ENCODE measurements around the gene AP2S1.
"Not testable (repeated sequence)": the region's sequence is repeated elsewhere in the genome, so short reads cannot be mapped to it uniquely, and the experiment has no call there.

AP2S1 gene

GRCh38 chr19:46840498-46840942 is 10.1 kb downstream of the AP2S1 start:
- WGBS, 2 experiments (ENCODE audit: insufficient coverage in 2 of 2), result 21 to 38% methylated on average over 9 to 11 of the region's 13 CpGs
- Histone ChIP-seq H3K27ac (ENCODE audit: low read depth, low read length, severe bottlenecking) (no peak overlapping the region), H3K36me3 (ENCODE audit: control insufficient read depth, insufficient read depth, low read length) (peaks cover 77% of the 10 kb centered on the region)

GRCh38 chr19:46839752-46840497 is 10.7 kb downstream of the AP2S1 start:
- H3K27ac ChIP-seq (ENCODE audit: low read depth, low read length, severe bottlenecking), result no peak overlapping the region
- WGBS, 2 experiments (ENCODE audit: insufficient coverage in 2 of 2), result 96 to 99% methylated on average over 6 to 7 of the region's 12 CpGs
- peaks cover 24% of the 10 kb centered on the region for H3K4me1 ChIP-seq (ENCODE audit: control insufficient read depth, insufficient read depth, low read length, poor library complexity, severe bottlenecking)
- no peaks in the 10 kb centered on the region for H3K9me3 ChIP-seq (ENCODE audit: control insufficient read depth, low read length)
- peaks cover 77% of the 10 kb centered on the region for H3K36me3 ChIP-seq (ENCODE audit: control insufficient read depth, insufficient read depth, low read length)
- H3K4me3 ChIP-seq (ENCODE audit: extremely low read depth, insufficient read depth, low read length, poor library complexity, severe bottlenecking), result no peak overlapping the region

More at GRCh38 chr19:46840498-46840942, 10.1 kb downstream of the AP2S1 start:
- no peaks in the 10 kb centered on the region for H3K9me3 ChIP-seq (ENCODE audit: control insufficient read depth, low read length)
- no peak overlapping the region for H3K4me3 ChIP-seq (ENCODE audit: extremely low read depth, insufficient read depth, low read length, poor library complexity, severe bottlenecking)
- peaks cover 24% of the 10 kb centered on the region for H3K4me1 ChIP-seq (ENCODE audit: control insufficient read depth, insufficient read depth, low read length, poor library complexity, severe bottlenecking)

- no peak overlapping the region for H3K4me3 ChIP-seq (ENCODE audit: extremely low read depth, insufficient read depth, low read length, poor library complexity, severe bottlenecking)
- no peak overlapping the region for H3K27ac ChIP-seq (ENCODE audit: low read depth, low read length, severe bottlenecking)
- no peaks in the 10 kb centered on the region for H3K9me3 ChIP-seq (ENCODE audit: control insufficient read depth, low read length)
- whole genome bisulfite sequencing, 2 experiments (ENCODE audit: insufficient coverage in 2 of 2), result 96 to 98% methylated on average over 18 to 20 of the region's 20 CpGs
- peaks cover 12% of the 10 kb centered on the region for H3K4me1 ChIP-seq (ENCODE audit: control insufficient read depth, insufficient read depth, low read length, poor library complexity, severe bottlenecking)
- H3K36me3 ChIP-seq (ENCODE audit: control insufficient read depth, insufficient read depth, low read length), result peaks cover 60% of the 10 kb centered on the region
Measured at GRCh38 chr19:46838160-46838559, 12.5 kb downstream of the AP2S1 start.

- Histone ChIP-seq H3K9me3 (ENCODE audit: control insufficient read depth, low read length) (no peaks in the 10 kb centered on the region), H3K4me1 (ENCODE audit: control insufficient read depth, insufficient read depth, low read length, poor library complexity, severe bottlenecking) (no peaks in the 10 kb centered on the region), H3K4me3 (ENCODE audit: extremely low read depth, insufficient read depth, low read length, poor library complexity, severe bottlenecking) (no peak overlapping the region), H3K36me3 (ENCODE audit: control insufficient read depth, insufficient read depth, low read length) (peaks cover 36% of the 10 kb centered on the region), H3K27ac (ENCODE audit: low read depth, low read length, severe bottlenecking) (no peak overlapping the region)
- WGBS, 2 experiments (ENCODE audit: insufficient coverage in 2 of 2), result 95 to 98% methylated on average over 6 of the region's 6 CpGs
Measured at GRCh38 chr19:46834984-46835383, 15.7 kb downstream of the AP2S1 start.

- Histone ChIP-seq H3K4me1 (ENCODE audit: control insufficient read depth, insufficient read depth, low read length, poor library complexity, severe bottlenecking) (no peaks in the 10 kb centered on the region), H3K36me3 (ENCODE audit: control insufficient read depth, insufficient read depth, low read length) (peaks cover 28% of the 10 kb centered on the region), H3K4me3 (ENCODE audit: extremely low read depth, insufficient read depth, low read length, poor library complexity, severe bottlenecking) (no peak overlapping the region), H3K27ac (ENCODE audit: low read depth, low read length, severe bottlenecking) (no peak overlapping the region), H3K9me3 (ENCODE audit: control insufficient read depth, low read length) (no peaks in the 10 kb centered on the region)
- 79 to 89% methylated on average over 2 to 5 of the region's 5 CpGs for WGBS, 2 experiments (ENCODE audit: insufficient coverage in 2 of 2)
Measured at GRCh38 chr19:46834121-46834520, 16.5 kb downstream of the AP2S1 start.

- Histone ChIP-seq H3K4me3 (ENCODE audit: extremely low read depth, insufficient read depth, low read length, poor library complexity, severe bottlenecking) (no peak overlapping the region), H3K27ac (ENCODE audit: low read depth, low read length, severe bottlenecking) (no peak overlapping the region), H3K36me3 (ENCODE audit: control insufficient read depth, insufficient read depth, low read length) (no peaks in the 10 kb centered on the region), H3K4me1 (ENCODE audit: control insufficient read depth, insufficient read depth, low read length, poor library complexity, severe bottlenecking) (no peaks in the 10 kb centered on the region), H3K9me3 (ENCODE audit: control insufficient read depth, low read length) (no peaks in the 10 kb centered on the region)
- WGBS, 2 experiments (ENCODE audit: insufficient coverage in 2 of 2), result 100% methylated on average over 1 of the region's 2 CpGs
Measured at GRCh38 chr19:46830864-46831263, 19.8 kb downstream of the AP2S1 start.

- no CpG with 5 or more reads among the region's 5 CpGs for WGBS, 2 experiments (ENCODE audit: insufficient coverage in 2 of 2)
- Histone ChIP-seq H3K9me3 (ENCODE audit: control insufficient read depth, low read length) (no peaks in the 10 kb centered on the region), H3K4me1 (ENCODE audit: control insufficient read depth, insufficient read depth, low read length, poor library complexity, severe bottlenecking) (no peaks in the 10 kb centered on the region), H3K36me3 (ENCODE audit: control insufficient read depth, insufficient read depth, low read length) (no peaks in the 10 kb centered on the region), H3K27ac (ENCODE audit: low read depth, low read length, severe bottlenecking) (no peak overlapping the region), H3K4me3 (ENCODE audit: extremely low read depth, insufficient read depth, low read length, poor library complexity, severe bottlenecking) (no peak overlapping the region)
Measured at GRCh38 chr19:46828484-46828883, 22.2 kb downstream of the AP2S1 start.

- 72 to 97% methylated on average over 4 of the region's 5 CpGs for whole genome bisulfite sequencing, 2 experiments (ENCODE audit: insufficient coverage in 2 of 2)
- no peak overlapping the region for H3K27ac ChIP-seq (ENCODE audit: low read depth, low read length, severe bottlenecking)
Measured at GRCh38 chr19:46825731-46826055, 25.0 kb downstream of the AP2S1 start.

GRCh38 chr19:46824890-46825730 is 25.5 kb downstream of the AP2S1 start:
- Histone ChIP-seq H3K4me1 (ENCODE audit: control insufficient read depth, insufficient read depth, low read length, poor library complexity, severe bottlenecking) (no peaks in the 10 kb centered on the region), H3K4me3 (ENCODE audit: extremely low read depth, insufficient read depth, low read length, poor library complexity, severe bottlenecking) (no peak overlapping the region)

More at GRCh38 chr19:46825731-46826055, 25.0 kb downstream of the AP2S1 start:
- H3K4me1 ChIP-seq (ENCODE audit: control insufficient read depth, insufficient read depth, low read length, poor library complexity, severe bottlenecking), result no peaks in the 10 kb centered on the region
- no peak overlapping the region for H3K4me3 ChIP-seq (ENCODE audit: extremely low read depth, insufficient read depth, low read length, poor library complexity, severe bottlenecking)
- H3K36me3 ChIP-seq (ENCODE audit: control insufficient read depth, insufficient read depth, low read length), result no peaks in the 10 kb centered on the region
- H3K9me3 ChIP-seq (ENCODE audit: control insufficient read depth, low read length), result no peaks in the 10 kb centered on the region

GRCh38 chr19:46823049-46823448 is 27.6 kb downstream of the AP2S1 start:
- H3K9me3 ChIP-seq (ENCODE audit: control insufficient read depth, low read length), result no peaks in the 10 kb centered on the region
- no peaks in the 10 kb centered on the region for H3K36me3 ChIP-seq (ENCODE audit: control insufficient read depth, insufficient read depth, low read length)
- no peak overlapping the region for H3K27ac ChIP-seq (ENCODE audit: low read depth, low read length, severe bottlenecking)
- 96 to 97% methylated on average over 3 to 5 of the region's 6 CpGs for WGBS, 2 experiments (ENCODE audit: insufficient coverage in 2 of 2)
- no peak overlapping the region for H3K4me3 ChIP-seq (ENCODE audit: extremely low read depth, insufficient read depth, low read length, poor library complexity, severe bottlenecking)
- H3K4me1 ChIP-seq (ENCODE audit: control insufficient read depth, insufficient read depth, low read length, poor library complexity, severe bottlenecking), result no peaks in the 10 kb centered on the region

More at GRCh38 chr19:46824890-46825730, 25.5 kb downstream of the AP2S1 start:
- 85 to 91% methylated on average over 10 to 17 of the region's 21 CpGs for WGBS, 2 experiments (ENCODE audit: insufficient coverage in 2 of 2)
- no peak overlapping the region for H3K27ac ChIP-seq (ENCODE audit: low read depth, low read length, severe bottlenecking)
- no peaks in the 10 kb centered on the region for H3K9me3 ChIP-seq (ENCODE audit: control insufficient read depth, low read length)
- H3K36me3 ChIP-seq (ENCODE audit: control insufficient read depth, insufficient read depth, low read length), result no peaks in the 10 kb centered on the region

- not testable (repeated sequence) for H3K4me1 ChIP-seq (ENCODE audit: control insufficient read depth, insufficient read depth, low read length, poor library complexity, severe bottlenecking); H3K36me3 ChIP-seq (ENCODE audit: control insufficient read depth, insufficient read depth, low read length); H3K27ac ChIP-seq (ENCODE audit: low read depth, low read length, severe bottlenecking); H3K4me3 ChIP-seq (ENCODE audit: extremely low read depth, insufficient read depth, low read length, poor library complexity, severe bottlenecking); H3K9me3 ChIP-seq (ENCODE audit: control insufficient read depth, low read length)
- WGBS, 2 experiments (ENCODE audit: insufficient coverage in 2 of 2), result 83% methylated on average over 2 of the region's 4 CpGs; no CpG with 5 or more reads in 1 of the 2 experiments
Measured at GRCh38 chr19:46822410-46822787, 28.2 kb downstream of the AP2S1 start.
